Muscle of leg (tissue), 11 donors: ENCODE results near the gene REM2. TPM values are rescaled to one million over a fixed set of nuclear protein-coding genes. Genes with fewer than 3 reads are reported as not detected.

Experiments used
- DNase-seq: peaks from one replicate; pipeline ENCODE4 v3.0.0; 2013
- H3K27ac ChIP-seq: one replicate; pipeline ENCODE4 v1.5.1; 2013; ENCODE audit warnings: mild to moderate bottlenecking, low read length, control low read depth
- H3K27me3 ChIP-seq: one replicate; pipeline ENCODE4 v1.6.1; 2013; ENCODE audit warnings: low read length; ENCODE audit not compliant: control insufficient read depth, insufficient read depth
- H3K36me3 ChIP-seq: one replicate; pipeline ENCODE4 v1.6.1; 2013; ENCODE audit warnings: low read length; ENCODE audit not compliant: control insufficient read depth, insufficient read depth
- H3K4me1 ChIP-seq: one replicate; pipeline ENCODE4 v1.6.1; 2013; ENCODE audit warnings: low read length; ENCODE audit not compliant: control insufficient read depth, insufficient read depth
- H3K4me3 ChIP-seq: one replicate; pipeline ENCODE4 v1.5.1; 2013; ENCODE audit warnings: low read length, control low read depth
- H3K9me3 ChIP-seq: replicated peaks from 2 replicates; pipeline ENCODE4 v1.6.1; 2013; ENCODE audit warnings: low read depth, low read length; ENCODE audit not compliant: control insufficient read depth
- WGBS: methylation state at CpG from one replicate; pipeline ENCODE4 v1.1.5; 2013; ENCODE audit warnings: missing lambda C conversion rate; ENCODE audit not compliant: insufficient coverage; 5-methylcytosine and 5-hydroxymethylcytosine counted together
- polyA plus RNA-seq, 8 donors: library from polyadenylated mRNA; unstranded; fragments of 120-200 nt; gene quantifications; one replicate each; pipeline versions ENCODE4 v1.2.1 to v1.2.3, GENCODE V29; 2013; ENCODE audit warnings: inconsistent platforms in 1 of 8, low replicate concordance in 1 of 8; ENCODE audit not compliant: insufficient read length in 8 of 8, insufficient read depth in 1 of 8
- total RNA-seq: library from RNA; stranded (reverse); fragments of 120-200 nt; gene quantifications from one replicate; pipeline ENCODE4 v1.2.4, GENCODE V29; 2013

Gene REM2
- total and polyA plus RNA-seq, 9 donors, result 0.13 to 0.32 (median 0.18) TPM; not detected in 1

DNA sequence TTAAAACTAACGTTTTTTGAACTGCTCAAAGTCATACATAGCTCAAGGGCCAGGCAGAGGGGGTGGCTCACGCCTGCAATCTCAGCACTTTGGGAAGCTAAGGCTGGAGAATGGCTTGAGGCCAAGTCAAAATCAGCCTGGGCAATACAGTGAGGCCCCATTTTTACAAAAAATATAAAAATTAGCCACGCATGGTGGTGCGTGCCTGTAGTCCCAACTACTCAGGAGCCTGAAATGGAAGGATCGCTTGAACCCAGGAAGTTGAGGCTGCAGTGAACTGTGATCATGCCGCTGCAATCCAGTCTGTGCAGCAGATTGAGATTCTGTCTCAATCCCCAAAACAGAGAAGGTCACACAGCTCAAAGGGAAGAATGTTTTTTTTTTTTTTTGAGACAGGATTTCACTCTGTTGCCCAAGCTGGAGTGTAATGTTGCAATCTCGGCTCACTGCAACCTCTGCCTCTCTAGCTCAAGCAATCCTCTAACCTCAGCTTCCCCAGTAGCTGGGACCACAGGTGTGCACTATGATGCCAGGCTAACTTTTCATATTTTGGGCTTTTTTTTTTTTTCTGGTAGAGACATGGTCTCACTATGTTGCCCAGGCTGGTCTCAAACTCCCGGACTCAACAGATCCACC is 33.0 kb downstream of the REM2 start:
- no peak overlapping the region for H3K4me3 ChIP-seq
- H3K27me3 ChIP-seq, result no peaks in the 10 kb centered on the region
- no peak for DNase-seq
- 80% methylated on average over 4 of the region's 8 CpGs for WGBS
- H3K36me3 ChIP-seq, result peaks cover 20% of the 10 kb centered on the region
- H3K4me1 ChIP-seq, result peaks cover 12% of the 10 kb centered on the region
- no peak overlapping the region for H3K27ac ChIP-seq
- H3K9me3 ChIP-seq, result no peaks in the 10 kb centered on the region

- Histone ChIP-seq H3K36me3 (peaks cover 46% of the 10 kb centered on the region), H3K27me3 (no peaks in the 10 kb centered on the region), H3K4me1 (peaks cover 12% of the 10 kb centered on the region), H3K4me3 (peak within 1 kb of the TSS; percentile 96), H3K9me3 (no peaks in the 10 kb centered on the region), H3K27ac (peak within 1 kb of the TSS; percentile 100)
- peak; percentile 100 for DNase-seq
- under 1% methylated on average over 37 of the region's 46 CpGs for WGBS
These were observed 36.0 kb downstream of the REM2 start, which contains the start of gene RBM23 for GRCh38 chr14:22918804-22919600. Gene RBM23 (minus strand): TSS chr14:22919149.

- Histone ChIP-seq H3K9me3 (no peaks in the 10 kb centered on the region), H3K27ac (peak overlapping the region; percentile 93), H3K36me3 (peaks cover 52% of the 10 kb centered on the region), H3K4me3 (peak overlapping the region; percentile 41), H3K4me1 (peaks cover 12% of the 10 kb centered on the region), H3K27me3 (no peaks in the 10 kb centered on the region)
- no peak for DNase-seq
- 2% methylated on average over 7 of the region's 10 CpGs for WGBS
These were observed 36.5 kb downstream of the REM2 start for GRCh38 chr14:22919601-22919921.

GRCh38 chr14:22920697-22921096 is 37.7 kb downstream of the REM2 start:
- no peak overlapping the region for H3K27ac ChIP-seq
- no peak for DNase-seq
- no CpG with 5 or more reads among the region's 6 CpGs for WGBS

GRCh38 chr14:22922294-22922693 is 39.3 kb downstream of the REM2 start:
- WGBS, result 87% methylated on average over 2 of the region's 2 CpGs
- DNase-seq, result no peak
- peaks cover 14% of the 10 kb centered on the region for H3K4me1 ChIP-seq

More at GRCh38 chr14:22920697-22921096, 37.7 kb downstream of the REM2 start:
- no peak overlapping the region for H3K4me3 ChIP-seq
- H3K27me3 ChIP-seq, result no peaks in the 10 kb centered on the region
- peaks cover 61% of the 10 kb centered on the region for H3K36me3 ChIP-seq
- H3K9me3 ChIP-seq, result no peaks in the 10 kb centered on the region
- H3K4me1 ChIP-seq, result peaks cover 12% of the 10 kb centered on the region

DNA sequence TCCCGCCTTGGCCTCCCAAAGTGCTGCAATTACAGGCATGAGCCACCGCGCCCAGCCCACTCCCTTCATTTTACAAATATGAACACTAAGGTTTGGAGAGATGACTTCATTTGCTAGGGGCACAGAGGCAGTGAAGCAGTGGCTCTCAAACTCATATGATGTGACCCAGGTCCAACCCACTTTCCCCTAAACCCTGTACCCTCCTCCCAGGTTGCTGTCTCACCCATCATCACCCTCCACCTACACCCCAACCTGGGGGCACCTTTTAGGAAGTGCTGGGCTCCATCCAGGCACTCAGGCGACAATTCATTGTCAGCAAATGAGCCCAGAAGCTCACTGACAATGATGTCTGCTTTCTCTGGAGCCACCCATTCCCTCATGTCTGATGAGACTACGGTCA is 40.7 kb downstream of the REM2 start:
- Histone ChIP-seq H3K27ac (no peak overlapping the region), H3K36me3 (peaks cover 68% of the 10 kb centered on the region), H3K27me3 (no peaks in the 10 kb centered on the region), H3K4me3 (no peak overlapping the region), H3K4me1 (peaks cover 16% of the 10 kb centered on the region), H3K9me3 (no peaks in the 10 kb centered on the region)
- WGBS, result 100% methylated on average over 1 of the region's 5 CpGs
- DNase-seq, result no peak

More at GRCh38 chr14:22922294-22922693, 39.3 kb downstream of the REM2 start:
- Histone ChIP-seq H3K27ac (no peak overlapping the region), H3K9me3 (no peaks in the 10 kb centered on the region), H3K4me3 (no peak overlapping the region), H3K36me3 (peaks cover 69% of the 10 kb centered on the region), H3K27me3 (no peaks in the 10 kb centered on the region)

DNA sequence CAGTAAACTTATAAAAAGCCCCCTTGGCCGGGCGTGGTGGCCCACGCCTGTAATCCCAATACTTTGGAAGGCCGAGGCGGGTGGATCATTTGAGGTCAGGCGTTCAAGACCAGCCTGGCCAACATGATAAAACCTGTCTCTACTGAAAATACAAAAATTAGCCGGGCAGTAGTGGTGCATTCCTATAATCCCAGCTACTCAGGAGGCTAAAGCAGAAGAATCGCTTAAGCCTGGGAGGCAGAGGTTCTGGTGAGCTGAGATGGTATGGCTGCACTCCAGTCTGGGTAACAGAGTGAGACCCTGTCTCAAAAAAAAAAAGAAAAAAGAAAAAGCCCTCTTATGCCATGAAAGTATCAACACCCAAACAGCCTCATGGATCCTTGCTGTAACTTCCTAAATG is 42.5 kb downstream of the REM2 start:
- H3K27ac ChIP-seq, result no peak overlapping the region
- DNase-seq, result no peak
- WGBS, result 100% methylated on average over 5 of the region's 8 CpGs
- peaks cover 13% of the 10 kb centered on the region for H3K4me1 ChIP-seq
- no peaks in the 10 kb centered on the region for H3K27me3 ChIP-seq
- no peaks in the 10 kb centered on the region for H3K9me3 ChIP-seq
- H3K4me3 ChIP-seq, result no peak overlapping the region
- H3K36me3 ChIP-seq, result peaks cover 63% of the 10 kb centered on the region

DNA sequence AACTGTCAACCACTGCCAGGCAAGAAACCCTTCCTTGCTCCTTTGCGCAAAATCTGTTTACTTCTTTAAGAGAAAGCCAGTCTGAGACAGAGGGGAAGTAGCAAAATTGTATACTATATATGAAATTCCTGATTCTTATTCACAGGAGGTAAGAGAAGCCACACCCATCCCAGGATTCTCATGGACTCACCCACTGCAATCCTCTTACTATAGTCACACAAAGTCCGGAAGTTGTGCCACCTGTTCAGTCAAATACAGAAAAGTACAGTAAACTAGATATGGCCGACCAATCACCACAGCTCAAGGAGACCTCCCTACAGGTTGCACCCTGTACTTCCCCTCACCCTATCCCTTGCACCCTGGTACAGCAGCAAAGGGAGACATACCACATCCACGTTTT is 43.3 kb downstream of the REM2 start:
- Histone ChIP-seq H3K27me3 (no peaks in the 10 kb centered on the region), H3K4me1 (peaks cover 13% of the 10 kb centered on the region), H3K9me3 (no peaks in the 10 kb centered on the region), H3K36me3 (peaks cover 55% of the 10 kb centered on the region), H3K27ac (no peak overlapping the region), H3K4me3 (no peak overlapping the region)
- no CpG with 5 or more reads among the region's 4 CpGs for WGBS
- DNase-seq, result no peak

DNA sequence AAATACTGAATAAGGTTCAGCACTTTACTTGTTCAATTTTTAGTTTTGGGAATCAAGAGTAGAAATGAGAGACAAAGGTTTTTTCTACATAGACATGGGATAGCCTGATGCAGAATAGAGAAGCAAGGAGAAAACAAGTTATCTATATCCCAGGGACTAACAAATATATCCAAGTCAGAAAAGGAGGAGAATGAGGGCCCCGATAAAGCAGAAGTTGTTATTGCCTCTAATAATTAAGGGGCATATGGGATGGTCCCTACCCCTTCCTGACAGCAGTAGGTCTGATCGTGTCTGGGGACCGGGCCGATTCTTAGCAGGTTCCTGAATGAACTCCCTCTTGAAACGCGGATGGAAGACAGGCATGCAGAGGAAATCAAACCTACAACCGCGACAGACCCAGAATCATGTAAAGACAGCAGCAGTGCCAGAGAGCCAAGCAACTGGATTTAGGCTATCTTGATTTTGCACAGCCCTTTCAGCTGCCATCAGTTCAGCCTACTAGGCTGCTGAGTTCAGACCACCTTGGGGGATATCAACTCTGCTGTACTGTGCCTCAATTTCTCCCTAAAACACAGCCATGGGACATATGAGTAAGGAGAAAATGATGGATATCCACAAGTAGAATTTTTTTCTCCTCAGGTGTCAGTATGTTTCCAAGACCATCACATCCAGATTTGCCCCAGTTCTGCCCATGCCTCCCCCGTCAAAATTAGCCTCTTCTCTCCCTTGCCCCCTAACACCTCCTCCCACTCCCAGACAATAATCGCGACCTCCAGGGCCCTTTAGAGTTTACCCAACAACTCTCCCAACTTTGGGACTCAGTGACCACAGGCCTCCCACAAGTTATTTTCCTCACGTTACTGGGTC is 45.4 kb downstream of the REM2 start:
- no peaks in the 10 kb centered on the region for H3K27me3 ChIP-seq
- DNase-seq, result no peak
- peak overlapping the region; percentile 96 for H3K4me3 ChIP-seq
- peaks cover 37% of the 10 kb centered on the region for H3K36me3 ChIP-seq
- peak overlapping the region; percentile 95 for H3K27ac ChIP-seq
- WGBS, result 5% methylated on average over 11 of the region's 12 CpGs
- no peaks in the 10 kb centered on the region for H3K9me3 ChIP-seq
- H3K4me1 ChIP-seq, result peaks cover 13% of the 10 kb centered on the region
